ENCODE results near the gene COMMD4. TPM values are rescaled to one million over a fixed set of nuclear protein-coding genes. Genes with fewer than 3 reads are reported as not detected.
A peak's percentile ranks its signal among the peaks of the same experiment; 100 is the strongest.
"Not testable (repeated sequence)": the region's sequence is repeated elsewhere in the genome, so short reads cannot be mapped to it uniquely, and the experiment has no call there.

The COMMD4 gene
- total RNA-seq (100 to 1,000 TPM in 1 of 5 donors, 10 to 100 TPM in 4; 38.5 to 183 (median 61.7) TPM), polyA plus RNA-seq (100 to 1,000 TPM; 102 to 130 (median 123) TPM)
- long read RNA-seq, donor 1, full-length matches to known transcripts, result 9 of 9 reads
- long read RNA-seq, donor 1, partial matches to known transcripts, result 0 of 9 reads
- long read RNA-seq, donor 1, other reads (novel, unspliced or antisense), result 0 of 9 reads
- long read RNA-seq, donor 2, full-length matches to known transcripts, result 9 of 9 reads
- long read RNA-seq, donor 2, partial matches to known transcripts, result 0 of 9 reads
- long read RNA-seq, donor 2, other reads (novel, unspliced or antisense), result 0 of 9 reads
- long read RNA-seq, donor 3, full-length matches to known transcripts, result 11 of 11 reads
- long read RNA-seq, donor 3, partial matches to known transcripts, result 0 of 11 reads
- long read RNA-seq, donor 3, other reads (novel, unspliced or antisense), result 0 of 11 reads
- long read RNA-seq, donor 4, partial matches to known transcripts, result 0 of 1 reads
- long read RNA-seq, donor 4, other reads (novel, unspliced or antisense), result 0 of 1 reads
- long read RNA-seq, donor 5, full-length matches to known transcripts, result 16 of 21 reads
- long read RNA-seq, donor 5, partial matches to known transcripts, result 5 of 21 reads
- long read RNA-seq, donor 5, other reads (novel, unspliced or antisense), result 0 of 21 reads
- long read RNA-seq, donor 6, full-length matches to known transcripts, result 40 of 60 reads
- long read RNA-seq, donor 6, partial matches to known transcripts, result 20 of 60 reads
- long read RNA-seq, donor 6, other reads (novel, unspliced or antisense), result 0 of 60 reads
- long read RNA-seq, donor 7, full-length matches to known transcripts, result 14 of 21 reads
- long read RNA-seq, donor 7, partial matches to known transcripts, result 7 of 21 reads
- long read RNA-seq, donor 7, other reads (novel, unspliced or antisense), result 0 of 21 reads
- long read RNA-seq, donor 8, full-length matches to known transcripts, result 24 of 29 reads
- long read RNA-seq, donor 8, partial matches to known transcripts, result 5 of 29 reads
- long read RNA-seq, donor 8, other reads (novel, unspliced or antisense), result 0 of 29 reads
- long read RNA-seq, donor 9, full-length matches to known transcripts, result 12 of 12 reads
- long read RNA-seq, donor 9, partial matches to known transcripts, result 0 of 12 reads
- long read RNA-seq, donor 9, other reads (novel, unspliced or antisense), result 0 of 12 reads
- long read RNA-seq, donor 10, full-length matches to known transcripts, result 6 of 6 reads
- long read RNA-seq, donor 10, partial matches to known transcripts, result 0 of 6 reads
- long read RNA-seq, donor 10, other reads (novel, unspliced or antisense), result 0 of 6 reads

- TF ChIP-seq POLR2A (IDR thresholded peaks at IDR 0.05) (no peak), CTCF (IDR thresholded peaks at IDR 0.05) (peak in 1 of 7 experiments; percentile 12), POLR2AphosphoS5 (IDR thresholded peaks at IDR 0.05) (peak; percentile 59 to 88 (median 68)), EP300 (IDR thresholded peaks at IDR 0.05) (no peak)
- intact Hi-C loops (cut with DNase I; ENCODE audit: low total_unique reads), result no loop called here
- H3K9me3 ChIP-seq, result no peaks in the 10 kb centered on the region
- peaks cover under 1 to 26% (median 24%) of the 10 kb centered on the region in 4 donors for H3K36me3 ChIP-seq
- H3K27me3 ChIP-seq, result no peaks in the 10 kb centered on the region
- peaks cover 11 to 25% (median 17%) of the 10 kb centered on the region in 4 donors for H3K4me1 ChIP-seq
- DNase-seq, result peak; percentile 97 to 98
- 0 to 1% (median 1%) methylated on average over 38 to 42 of the region's 42 CpGs for WGBS, 5 donors
- peak within 1 kb of the TSS; percentile 68 to 93 (median 76) for H3K4me3 ChIP-seq
- peak within 1 kb of the TSS; percentile 34 to 84 (median 70) for H3K27ac ChIP-seq
Measured at GRCh38 chr15:75335705-75336355, at the start of gene COMMD4. COMMD4 (plus strand) TSS chr15:75336063; CDS start chr15:75336090, 27 bp downstream.

GRCh38 chr15:75293660-75294059 is 42.2 kb upstream of the COMMD4 start:
- H3K9me3 ChIP-seq; DNase-seq; H3K27ac ChIP-seq; H3K36me3 ChIP-seq; H3K4me1 ChIP-seq; H3K27me3 ChIP-seq; intact Hi-C loops (cut with DNase I; ENCODE audit: low total_unique reads); H3K4me3 ChIP-seq: not testable (repeated sequence)
- WGBS, 5 donors, result 57 to 81% methylated on average over 5 to 6 of the region's 18 CpGs; no CpG with 5 or more reads in 3 of the 5 donors

- H3K4me3 ChIP-seq; H3K36me3 ChIP-seq; H3K27me3 ChIP-seq; intact Hi-C loops (cut with DNase I; ENCODE audit: low total_unique reads); H3K4me1 ChIP-seq; H3K27ac ChIP-seq; H3K9me3 ChIP-seq: not testable (repeated sequence)
- 66 to 90% (median 69%) methylated on average over 4 to 6 of the region's 13 CpGs; no CpG with 5 or more reads in 1 of the 5 donors for WGBS, 5 donors
- peak in 1 of 2 donors; percentile 65 for DNase-seq
Measured at GRCh38 chr15:75298541-75299310, 37.1 kb upstream of the COMMD4 start.

GRCh38 chr15:75299311-75299688 is 36.6 kb upstream of the COMMD4 start:
- H3K4me3 ChIP-seq; H3K9me3 ChIP-seq; H3K27ac ChIP-seq; H3K36me3 ChIP-seq; H3K27me3 ChIP-seq; intact Hi-C loops (cut with DNase I; ENCODE audit: low total_unique reads); H3K4me1 ChIP-seq: not testable (repeated sequence)
- peak in 5 of 7 experiments; percentile 12 to 76 (median 55) for TF ChIP-seq CTCF (IDR thresholded peaks at IDR 0.05)
- DNase-seq, result peak in 1 of 2 donors; percentile 76
- WGBS, 5 donors, result 0 to 21% (median 16%) methylated on average over 2 to 6 of the region's 6 CpGs

GRCh38 chr15:75300026-75300425 is 35.8 kb upstream of the COMMD4 start:
- intact Hi-C loops (cut with DNase I; ENCODE audit: low total_unique reads), result loop anchor here (10.0 kb wide), 2 partner anchors 55 to 265 kb away; no protein-coding TSS in a partner anchor
- H3K27ac ChIP-seq, H3K4me3 ChIP-seq, DNase-seq, H3K27me3 ChIP-seq, H3K9me3 ChIP-seq, H3K4me1 ChIP-seq, H3K36me3 ChIP-seq: not testable (repeated sequence)
- 55 to 64% (median 61%) methylated on average over 5 to 6 of the region's 6 CpGs for WGBS, 5 donors

Data from stomach (tissue), 19 donors.